Hindlimb muscle (tissue), 1 donor: ENCODE measurements around the gene ITGB2. TPM values are rescaled to one million over a fixed set of nuclear protein-coding genes. Genes with fewer than 3 reads are reported as not detected.
"Not testable (repeated sequence)": the region's sequence is repeated elsewhere in the genome, so short reads cannot be mapped to it uniquely, and the experiment has no call there.

Experiments used
- DNase-seq: peaks from one replicate; pipeline ENCODE4 v3.0.0-alpha.2; 2013
- polyA plus RNA-seq: library from polyadenylated mRNA; unstranded; fragments of 120-200 nt; gene quantifications from one replicate; pipeline ENCODE4 v1.2.1, GENCODE V29; 2013; ENCODE audit not compliant: insufficient read length

The ITGB2 gene
- polyA plus RNA-seq, 1 donor = 21.0 TPM

DNA sequence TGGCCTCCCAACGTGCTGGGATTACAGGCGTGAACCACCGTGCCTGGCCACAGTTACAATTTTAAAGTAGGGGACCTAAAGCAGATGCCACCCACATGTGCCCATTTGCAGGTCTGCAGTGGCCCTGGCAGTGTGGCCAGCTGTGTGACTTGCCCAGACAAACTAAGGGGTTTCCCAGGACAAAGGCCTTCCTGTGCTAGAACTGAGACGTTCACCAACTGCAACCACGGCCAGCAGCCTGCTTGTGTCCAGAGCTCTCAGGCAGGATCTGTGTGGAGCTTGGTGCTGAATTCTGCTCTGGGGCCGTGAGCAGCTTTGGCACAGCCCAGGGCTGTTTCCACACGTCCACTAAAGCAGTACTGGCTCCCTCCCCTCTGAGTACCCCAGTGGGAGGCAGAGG lies 36.6 kb downstream of the ITGB2 start:
- no peak for DNase-seq

- no peak for DNase-seq
These were observed 37.4 kb downstream of the ITGB2 start for GRCh38 chr21:44883250-44883649.

GRCh38 chr21:44881198-44881872 lies 39.4 kb downstream of the ITGB2 start:
- DNase-seq = no peak

- DNase-seq = no peak
These were observed 40.1 kb downstream of the ITGB2 start for GRCh38 chr21:44880405-44881197.

GRCh38 chr21:44879238-44879637 lies 41.5 kb downstream of the ITGB2 start:
- not testable (repeated sequence) for DNase-seq

- no peak for DNase-seq
These were observed 42.4 kb downstream of the ITGB2 start for GRCh38 chr21:44878053-44878982.

DNA sequence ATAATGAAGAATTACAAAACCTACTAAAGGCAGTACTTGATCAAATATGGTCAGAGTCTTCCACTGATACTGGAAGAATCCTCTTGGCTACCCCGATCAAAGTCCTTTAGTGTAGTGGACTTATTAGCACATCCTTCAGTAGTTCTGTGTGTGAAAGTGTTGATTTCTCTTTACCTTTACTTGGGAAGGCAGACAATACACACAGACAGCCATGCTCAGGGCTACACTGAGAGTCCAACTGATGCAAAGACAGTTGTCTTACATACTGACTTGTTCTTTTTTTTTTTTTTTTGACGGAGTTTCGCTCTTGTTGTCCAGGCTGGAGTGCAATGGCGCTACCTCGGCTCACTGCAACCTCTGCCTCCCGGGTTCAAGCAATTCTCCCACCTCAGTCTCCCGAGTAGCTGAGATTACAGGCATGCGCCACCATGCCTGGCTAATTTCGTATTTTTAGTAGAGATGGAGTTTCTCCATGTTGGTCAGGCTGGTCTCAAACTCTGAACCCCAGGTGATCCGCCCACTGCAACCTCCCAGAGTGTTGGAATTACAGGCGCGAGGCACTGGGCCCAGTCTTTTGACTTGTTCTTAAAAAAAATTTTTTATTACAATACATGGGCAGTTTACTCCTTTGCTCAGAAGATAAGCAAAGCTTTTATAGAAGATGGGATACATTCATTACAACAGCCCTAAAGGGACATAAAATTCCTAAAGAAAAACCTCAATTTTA lies 43.7 kb downstream of the ITGB2 start:
- DNase-seq = no peak

GRCh38 chr21:44875316-44875700 lies 45.4 kb downstream of the ITGB2 start:
- no peak for DNase-seq

GRCh38 chr21:44874497-44875315 lies 46.0 kb downstream of the ITGB2 start:
- DNase-seq = no peak

DNA sequence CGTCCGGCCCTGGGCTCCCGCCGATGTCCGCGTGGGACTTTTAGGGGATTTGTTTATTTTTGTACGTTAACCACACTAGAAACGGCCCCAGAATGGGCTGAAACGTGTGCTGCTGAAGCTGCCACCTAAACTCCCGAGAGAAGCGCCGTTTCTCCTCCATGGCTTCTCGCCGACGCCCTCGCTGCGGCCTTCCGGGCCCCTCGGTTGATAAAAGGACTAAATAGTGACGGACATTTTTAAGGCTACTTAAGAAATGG lies 46.5 kb downstream of the ITGB2 start:
- DNase-seq = no peak

DNA sequence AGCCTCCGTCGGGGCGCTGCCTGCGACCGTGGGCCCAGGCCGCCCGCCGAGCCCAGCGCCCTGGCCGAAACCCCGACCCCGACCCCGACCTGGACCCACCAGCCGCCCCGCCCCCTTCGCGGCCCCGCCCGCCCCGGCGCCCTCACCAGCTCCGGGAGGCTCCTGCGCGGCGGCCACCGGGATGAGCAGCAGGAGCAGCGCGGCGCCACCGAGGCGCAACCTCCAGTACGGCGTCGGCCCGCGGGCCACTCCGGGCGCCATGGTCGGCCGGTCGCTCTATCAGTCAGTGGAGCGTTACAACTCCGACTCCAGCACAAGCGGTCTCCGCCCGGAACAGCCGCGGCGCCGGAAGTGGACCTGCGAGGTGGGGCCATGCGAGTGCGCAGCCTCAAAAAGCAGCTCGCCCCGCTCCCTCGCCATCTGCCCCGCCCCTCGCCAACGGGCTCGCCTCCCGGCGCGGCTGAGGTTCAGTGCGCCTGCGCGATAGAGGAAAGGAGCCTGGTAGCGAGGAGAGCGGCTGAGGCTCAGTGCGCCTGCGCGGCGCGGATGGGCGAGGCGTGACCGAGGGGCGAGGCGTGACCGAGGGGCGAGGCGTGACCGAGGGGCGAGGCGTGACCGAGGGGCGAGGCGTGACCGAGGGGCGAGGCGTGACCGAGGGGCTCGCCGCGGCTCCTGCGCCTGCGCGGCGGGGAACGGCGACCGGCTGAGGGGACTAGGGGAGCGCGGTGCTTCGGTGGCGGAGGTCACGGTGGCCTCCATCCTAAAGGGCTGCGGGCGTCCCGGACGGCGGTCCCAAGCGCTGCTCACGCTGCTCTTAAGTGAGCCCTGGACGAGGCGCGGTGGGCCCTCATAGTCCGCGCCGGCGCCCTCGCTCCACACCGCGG lies 47.1 kb downstream of the ITGB2 start, which contains the start of gene PTTG1IP:
Gene PTTG1IP, minus strand, starts transcription at position 335 of the 884 bp plus-strand sequence. Its CDS starts 74 bp downstream, at position 261.
- peak; percentile 100 for DNase-seq

- DNase-seq = peak; percentile 43
These were observed 47.9 kb downstream of the ITGB2 start for GRCh38 chr21:44872649-44873355.

DNA sequence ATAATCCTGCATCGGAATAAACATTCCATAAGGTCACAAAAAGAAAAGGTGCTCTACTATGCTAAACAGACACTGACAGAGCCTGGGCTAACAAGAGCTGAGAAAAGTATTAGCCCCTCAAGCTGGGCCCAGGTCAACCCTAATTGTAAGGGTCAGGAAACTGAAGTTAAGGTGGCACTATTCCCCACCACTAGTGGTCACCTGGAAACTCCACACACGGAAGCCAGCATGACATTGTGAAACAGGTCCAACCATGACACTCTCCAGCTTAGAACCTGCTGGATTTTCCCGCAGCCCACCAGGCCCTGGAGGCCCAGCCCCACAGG lies 48.4 kb downstream of the ITGB2 start:
- DNase-seq = no peak

DNA sequence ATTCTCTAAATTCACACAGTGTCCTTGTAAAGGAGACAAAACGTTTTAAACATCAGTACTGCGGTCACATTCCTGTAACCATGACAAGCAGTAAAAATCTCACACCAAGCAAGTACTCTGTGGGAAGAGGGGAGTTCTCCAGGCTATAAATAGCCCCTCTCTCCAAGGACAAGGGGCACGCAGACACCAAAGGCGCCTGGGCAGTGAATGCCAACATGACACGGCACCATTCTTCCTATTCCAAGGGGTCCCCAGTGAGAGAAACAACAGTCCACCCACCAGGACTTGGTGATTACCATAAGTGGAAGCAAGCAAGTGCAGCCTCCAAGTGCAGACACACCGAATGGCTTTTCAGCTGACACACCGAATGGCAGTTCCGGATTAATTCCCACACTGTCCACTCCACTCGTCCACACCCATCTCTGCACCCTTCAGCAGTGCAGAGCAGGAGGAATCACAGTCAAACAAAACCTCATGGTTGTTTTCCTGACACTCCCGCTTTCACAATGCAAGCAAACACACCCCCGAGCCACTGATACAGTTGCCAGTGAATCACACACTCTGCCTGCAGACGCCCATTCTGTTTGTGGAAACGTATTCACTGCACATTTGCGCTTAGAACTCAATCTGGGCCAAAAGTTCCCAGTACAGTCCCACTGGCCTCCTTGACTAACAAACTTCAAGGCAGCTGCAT lies 49.0 kb downstream of the ITGB2 start:
- DNase-seq = no peak

- no peak for DNase-seq
These were observed 49.8 kb downstream of the ITGB2 start for GRCh38 chr21:44870748-44871495.

- DNase-seq = no peak
These were observed 50.6 kb downstream of the ITGB2 start for GRCh38 chr21:44869781-44870747.

DNA sequence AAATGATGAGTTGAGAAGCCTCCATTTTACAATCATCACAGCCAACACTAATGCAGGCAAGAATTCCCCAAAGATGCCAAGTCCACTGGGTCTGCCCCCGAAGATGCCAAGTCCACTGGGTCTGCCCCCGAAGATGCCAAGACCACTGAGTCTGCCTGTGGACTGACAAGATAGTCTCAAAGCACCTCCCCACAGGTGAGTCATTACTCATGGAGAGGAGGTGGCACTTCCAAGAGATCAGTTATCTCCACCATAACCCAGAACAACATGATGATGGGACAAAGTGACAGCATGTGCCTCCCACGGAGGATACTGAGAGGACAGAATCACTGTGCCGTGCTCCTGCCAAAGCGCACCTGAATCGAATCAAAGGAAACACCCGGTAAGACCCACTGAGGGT lies 52.0 kb downstream of the ITGB2 start:
- DNase-seq = no peak
